GM12875 (cell line): ENCODE measurements around the gene FIS1.

Experiments
- H3K4me3 ChIP-seq: one replicate; pipeline ENCODE4 v1.5.1; 2011; ENCODE audit warnings: low read depth, low read length, control low read depth
- TF ChIP-seq, protein P1 (sequence below): IDR thresholded peaks from 2 replicates; pipeline ENCODE4 v1.5.1; 2011; ENCODE audit warnings: low read depth, mild to moderate bottlenecking, control low read depth, inconsistent platforms, low read length, moderate library complexity, borderline replicate concordance; ENCODE audit not compliant: insufficient read depth

Gene FIS1

DNA sequence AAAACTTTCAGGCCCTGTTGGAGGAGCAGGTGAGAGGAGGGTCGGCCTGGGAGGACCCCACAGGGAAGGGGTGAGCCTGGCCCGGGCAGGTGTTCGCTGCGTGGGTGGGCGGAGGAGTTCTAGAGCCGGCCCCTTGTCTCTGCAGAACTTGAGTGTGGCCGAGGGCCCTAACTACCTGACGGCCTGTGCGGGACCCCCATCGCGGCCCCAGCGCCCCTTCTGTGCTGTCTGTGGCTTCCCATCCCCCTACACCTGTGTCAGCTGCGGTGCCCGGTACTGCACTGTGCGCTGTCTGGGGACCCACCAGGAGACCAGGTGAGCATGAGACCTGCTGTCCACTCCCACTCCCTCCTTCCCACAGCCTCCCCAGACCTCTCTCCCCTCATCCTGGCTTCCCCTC lies 21.4 kb downstream of the FIS1 start:
- H3K4me3 ChIP-seq: no peak overlapping the region
- TF ChIP-seq, protein P1, sequence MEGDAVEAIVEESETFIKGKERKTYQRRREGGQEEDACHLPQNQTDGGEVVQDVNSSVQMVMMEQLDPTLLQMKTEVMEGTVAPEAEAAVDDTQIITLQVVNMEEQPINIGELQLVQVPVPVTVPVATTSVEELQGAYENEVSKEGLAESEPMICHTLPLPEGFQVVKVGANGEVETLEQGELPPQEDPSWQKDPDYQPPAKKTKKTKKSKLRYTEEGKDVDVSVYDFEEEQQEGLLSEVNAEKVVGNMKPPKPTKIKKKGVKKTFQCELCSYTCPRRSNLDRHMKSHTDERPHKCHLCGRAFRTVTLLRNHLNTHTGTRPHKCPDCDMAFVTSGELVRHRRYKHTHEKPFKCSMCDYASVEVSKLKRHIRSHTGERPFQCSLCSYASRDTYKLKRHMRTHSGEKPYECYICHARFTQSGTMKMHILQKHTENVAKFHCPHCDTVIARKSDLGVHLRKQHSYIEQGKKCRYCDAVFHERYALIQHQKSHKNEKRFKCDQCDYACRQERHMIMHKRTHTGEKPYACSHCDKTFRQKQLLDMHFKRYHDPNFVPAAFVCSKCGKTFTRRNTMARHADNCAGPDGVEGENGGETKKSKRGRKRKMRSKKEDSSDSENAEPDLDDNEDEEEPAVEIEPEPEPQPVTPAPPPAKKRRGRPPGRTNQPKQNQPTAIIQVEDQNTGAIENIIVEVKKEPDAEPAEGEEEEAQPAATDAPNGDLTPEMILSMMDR: no peak

DNA sequence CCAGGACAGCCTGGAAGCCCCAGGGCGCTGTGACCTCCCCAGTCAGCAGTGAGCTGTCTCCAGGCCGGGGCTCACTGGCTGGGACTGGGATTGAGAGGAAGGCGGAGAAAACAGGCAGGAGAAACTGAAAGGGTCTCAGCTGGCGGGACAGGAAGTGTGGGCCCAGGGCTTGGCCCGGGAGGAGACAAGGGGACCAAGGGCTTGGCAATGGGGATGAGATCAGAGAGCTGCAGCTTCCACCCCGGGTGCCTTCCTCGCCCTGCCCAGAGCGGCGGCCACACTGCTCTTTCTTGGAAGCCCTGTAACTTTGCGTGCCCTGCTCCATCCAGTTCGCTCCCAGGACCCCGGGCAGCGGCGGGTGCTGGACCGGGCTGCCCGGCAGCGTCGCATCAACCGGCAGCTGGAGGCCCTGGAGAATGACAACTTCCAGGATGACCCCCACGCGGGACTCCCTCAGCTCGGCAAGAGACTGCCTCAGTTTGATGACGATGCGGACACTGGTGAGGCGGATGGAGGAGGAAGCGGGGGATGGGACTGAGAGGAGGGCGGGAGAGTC lies 22.5 kb downstream of the FIS1 start:
- TF ChIP-seq, protein P1: no peak
- H3K4me3 ChIP-seq: no peak overlapping the region

DNA sequence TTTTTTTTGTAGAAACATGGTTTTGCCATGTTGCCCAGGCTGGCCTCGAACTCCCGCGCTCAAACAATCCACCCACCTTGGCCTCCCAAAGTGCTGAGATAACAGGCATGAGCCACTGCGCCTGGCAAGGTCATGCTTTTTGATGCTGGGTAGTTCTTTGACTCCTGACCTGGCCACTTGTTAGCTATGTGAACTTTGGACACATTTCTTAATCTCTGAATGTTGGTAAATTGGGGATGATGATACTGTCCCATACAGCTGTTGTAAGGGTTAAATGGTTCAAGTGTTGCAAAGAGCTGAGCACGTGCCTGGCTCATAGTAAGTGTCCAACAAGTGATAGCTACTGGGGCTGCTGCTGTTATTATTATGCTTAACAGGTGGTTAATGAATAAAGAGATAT lies 24.6 kb downstream of the FIS1 start:
- no peak overlapping the region for H3K4me3 ChIP-seq
- TF ChIP-seq, protein P1: no peak

DNA sequence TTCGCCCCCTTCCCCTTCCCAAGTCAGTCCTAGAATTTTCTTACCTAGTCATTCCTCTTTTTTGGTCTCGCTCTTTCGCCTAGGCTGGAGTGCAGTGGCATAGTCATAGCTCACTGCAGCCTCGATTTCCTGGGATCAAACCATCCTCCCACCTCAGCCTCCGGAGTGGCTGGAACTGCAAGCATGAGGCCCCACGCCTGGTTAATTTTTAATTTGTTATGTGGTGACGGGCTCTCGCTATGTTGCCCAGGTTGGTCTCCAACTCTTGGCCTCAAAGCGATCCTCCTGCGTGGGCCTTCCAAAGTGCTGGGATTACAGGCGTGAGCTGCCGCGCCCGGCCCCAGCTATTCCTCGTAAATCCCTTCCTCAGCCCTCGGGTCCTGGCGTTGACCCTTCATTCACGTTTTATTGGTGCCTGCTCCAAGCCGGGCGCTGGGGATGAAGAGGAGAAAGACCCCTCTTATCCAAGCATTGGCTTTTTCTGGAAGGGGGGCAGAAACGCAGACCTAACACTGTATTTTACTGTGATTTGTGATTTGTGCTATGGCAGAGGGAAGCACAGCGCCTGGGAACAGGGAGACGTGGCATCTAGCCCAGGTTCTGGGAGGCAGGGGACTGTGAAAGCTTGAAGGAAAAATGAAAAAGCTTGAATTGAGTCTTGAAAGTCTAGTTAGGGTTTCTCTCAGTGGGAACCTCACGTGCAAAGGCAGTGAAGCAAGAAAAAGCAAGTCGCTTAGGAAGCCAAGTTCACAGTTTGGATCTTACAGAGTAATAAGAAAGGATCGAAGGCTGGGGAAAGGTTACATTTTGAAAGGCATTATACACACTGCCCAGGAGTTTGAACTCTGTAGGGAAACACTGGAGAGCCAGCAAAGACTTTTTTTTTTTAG lies 26.4 kb downstream of the FIS1 start:
- TF ChIP-seq, protein P1: no peak
- H3K4me3 ChIP-seq: peak overlapping the region; percentile 72

DNA sequence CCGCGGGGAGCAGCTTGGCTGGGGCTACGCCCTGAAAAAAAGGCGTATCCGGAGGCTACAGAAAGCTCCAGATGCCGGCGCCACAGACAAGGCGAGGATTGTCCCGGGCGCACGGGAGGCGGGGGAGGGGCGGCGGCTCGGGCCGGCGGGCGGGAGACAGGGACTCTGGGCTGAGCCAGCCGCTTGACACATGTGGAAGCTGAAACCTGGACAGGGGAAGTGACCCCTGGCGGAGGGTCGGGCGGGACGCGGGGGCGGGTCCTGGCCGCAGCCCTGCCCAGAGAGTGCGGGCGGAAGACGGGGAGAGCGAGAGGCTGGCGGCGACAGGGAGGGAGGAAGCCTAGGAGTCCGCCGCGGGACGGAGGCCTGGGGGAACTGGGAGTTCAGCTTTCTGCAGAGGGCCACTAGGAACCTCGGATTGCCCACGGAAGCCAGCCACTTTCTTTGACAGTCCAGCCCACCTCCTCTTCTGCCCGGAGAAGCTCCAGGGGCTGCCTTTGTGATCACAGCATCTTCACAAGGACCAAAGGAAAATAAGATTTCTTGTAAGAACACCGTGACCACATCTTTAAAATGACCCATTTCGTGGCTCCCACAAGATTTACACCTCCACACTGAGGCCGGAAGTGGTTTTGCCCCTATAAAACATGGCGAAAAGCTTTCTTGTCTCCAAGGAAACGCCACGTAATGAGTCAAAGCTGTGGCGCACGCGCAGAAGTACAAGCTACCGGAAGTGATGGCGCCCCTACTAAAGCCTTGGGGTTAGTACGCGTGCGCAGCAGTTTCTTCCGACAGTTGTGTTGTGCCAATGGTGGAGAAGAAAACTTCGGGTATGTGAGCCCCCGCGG lies 27.3 kb downstream of the FIS1 start, which contains the start of the genes PLOD3 and ZNHIT1:
PLOD3 (minus strand) TSS at position 194 of the 848 bp plus-strand sequence. CDS start 307 bp downstream, outside the sequence.
ZNHIT1 (plus strand) TSS at position 778 of the 848 bp plus-strand sequence; CDS start at position 809, 31 bp downstream.
- TF ChIP-seq, protein P1: no peak
- H3K4me3 ChIP-seq: peak within 1 kb of the TSS; percentile 72

DNA sequence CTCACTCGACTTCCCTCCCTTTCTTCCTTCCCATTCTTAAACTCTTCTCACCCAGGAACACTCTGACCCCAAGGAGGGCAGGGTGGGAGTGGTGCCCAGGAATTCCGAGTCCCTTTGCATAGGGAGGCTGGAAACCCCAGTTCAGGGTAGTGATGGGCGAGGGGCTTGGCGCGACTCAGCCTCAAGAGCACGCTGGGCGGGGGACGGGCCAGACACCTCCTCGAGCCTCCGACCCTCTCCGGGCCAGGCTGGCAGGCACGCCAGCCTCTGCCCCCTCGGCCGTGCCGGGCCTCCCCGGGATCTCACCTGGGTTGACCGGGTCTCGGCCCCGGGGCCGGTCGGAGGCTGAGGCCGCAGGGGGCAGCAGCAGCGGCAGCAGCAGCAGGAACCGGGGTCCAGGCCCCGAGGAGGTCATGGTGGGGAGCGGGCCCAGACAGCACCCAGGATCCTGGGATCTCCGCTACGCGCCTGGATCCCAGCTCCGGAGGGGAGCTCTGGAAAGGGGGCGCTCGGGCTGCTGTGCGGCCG lies 28.0 kb downstream of the FIS1 start:
- TF ChIP-seq, protein P1: peak; percentile 20; the same call in 1 of the 2 replicates
- peak overlapping the region; percentile 72 for H3K4me3 ChIP-seq
